ENCODE results near the gene FMN1.

Gene FMN1

DNA sequence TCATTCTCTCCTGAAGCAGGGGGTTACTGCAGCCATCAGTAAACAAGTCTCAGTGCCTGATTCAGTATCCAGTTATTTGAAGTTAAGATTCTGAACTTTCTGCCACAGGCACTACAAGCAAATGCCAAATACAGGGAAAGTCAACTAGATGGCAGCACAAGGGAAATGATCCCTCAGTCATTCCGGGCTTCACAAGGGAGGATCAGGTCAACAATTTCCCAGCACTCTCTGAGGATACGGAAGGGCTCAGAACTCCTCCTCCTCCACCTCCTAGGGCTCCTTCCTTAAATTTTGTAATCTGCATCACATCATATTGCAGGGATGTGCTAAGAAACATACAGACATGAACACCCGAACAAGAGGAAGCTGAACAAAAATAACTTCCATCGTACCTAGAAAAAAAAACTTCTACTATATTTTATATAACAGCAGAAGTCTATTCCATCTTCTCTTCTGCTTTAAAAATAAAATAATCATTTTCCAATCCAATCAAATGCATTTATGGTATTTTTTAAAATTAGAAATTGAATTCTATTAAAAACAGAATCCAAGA, 187.1 kb downstream of the FMN1 start:
- DNase-seq, result no peak

DNA sequence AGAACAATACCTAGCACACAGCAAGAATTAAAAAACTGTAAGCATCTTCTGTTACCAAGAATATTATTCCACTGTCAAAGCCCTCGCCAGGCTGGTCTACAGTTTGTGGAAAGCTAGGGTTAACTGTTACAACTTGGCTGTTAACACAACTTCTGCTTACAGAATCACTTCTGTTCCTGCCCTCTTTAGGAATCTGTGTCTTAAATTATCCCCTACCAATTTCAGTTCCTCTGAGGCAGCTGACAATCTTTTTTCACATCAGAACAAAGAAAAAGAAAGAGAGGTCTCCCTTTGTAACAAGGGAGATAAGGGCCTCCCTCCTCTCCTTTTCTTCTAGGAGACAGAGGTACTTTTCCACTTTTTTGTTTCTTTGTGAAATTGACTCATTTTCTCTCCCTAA, 188.9 kb downstream of the FMN1 start:
- DNase-seq, result no peak

DNA sequence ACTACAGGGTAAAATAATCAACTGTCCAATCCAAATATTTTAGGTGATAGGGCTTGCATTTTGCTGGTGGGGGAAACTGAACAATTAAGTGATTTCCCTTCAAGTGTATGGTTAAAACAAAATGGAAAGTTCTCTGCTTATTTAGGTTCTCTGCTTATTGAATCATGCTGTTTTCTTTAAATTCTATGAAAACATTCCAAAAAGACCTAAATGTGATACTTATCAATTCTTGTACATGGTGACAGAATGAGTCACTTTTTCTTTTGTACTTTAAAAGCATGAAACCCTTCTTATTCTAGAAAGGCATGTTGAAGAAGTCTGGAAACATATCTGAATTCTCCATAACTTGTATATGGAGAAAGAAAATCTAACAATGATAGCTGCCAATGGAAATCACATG, 192.6 kb downstream of the FMN1 start:
- no peak for DNase-seq

DNA sequence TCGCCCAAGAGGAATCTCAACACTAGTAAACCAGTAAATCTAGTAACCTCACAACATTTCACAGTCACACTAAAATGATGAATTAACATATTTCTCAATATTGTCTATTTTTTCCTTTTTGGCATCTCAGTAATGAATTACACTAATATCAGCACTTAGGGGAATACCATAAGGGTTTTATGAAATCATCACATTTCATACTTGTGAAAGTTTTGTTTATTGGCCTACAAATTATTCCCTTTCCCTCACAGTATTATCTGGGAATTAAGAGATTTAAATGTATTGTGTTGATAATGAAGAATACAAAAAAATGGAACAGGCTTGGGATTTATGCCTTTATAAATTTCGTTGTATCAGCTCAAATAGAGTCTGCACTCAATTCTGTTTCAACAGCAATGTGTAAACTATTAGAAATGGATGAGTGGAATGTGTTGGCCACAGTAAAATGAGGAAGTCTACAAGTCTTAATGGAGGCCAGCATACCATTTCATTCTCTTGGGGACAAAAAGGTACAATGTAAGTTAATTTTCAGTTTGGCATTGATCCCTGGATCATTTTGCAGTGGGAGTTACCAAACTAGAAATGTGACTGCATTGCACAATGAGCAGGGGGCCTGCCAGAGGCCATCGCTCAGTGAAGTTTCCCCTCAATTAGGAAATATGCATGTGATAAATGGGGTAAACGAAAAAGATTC, 195.4 kb downstream of the FMN1 start:
- DNase-seq, result no peak

DNA sequence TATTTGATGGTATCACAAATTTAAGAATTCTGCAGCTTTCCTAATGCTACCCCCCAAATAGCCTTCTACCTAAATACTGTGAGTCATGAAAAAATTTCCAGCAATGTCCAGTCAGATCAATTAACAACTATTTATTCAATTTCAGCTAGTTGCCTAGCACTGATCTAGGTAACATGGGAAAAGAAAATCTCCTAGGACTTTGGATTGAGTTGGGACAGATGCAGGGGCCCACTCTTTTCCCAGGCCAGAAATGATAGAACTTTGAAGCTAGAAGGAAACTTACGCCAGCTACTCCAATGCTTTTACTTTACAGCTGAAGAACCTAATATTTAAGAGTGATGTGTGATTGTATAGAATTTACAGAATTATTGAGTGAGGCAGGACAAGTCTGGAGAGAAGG, 196.3 kb downstream of the FMN1 start:
- DNase-seq, result no peak

DNA sequence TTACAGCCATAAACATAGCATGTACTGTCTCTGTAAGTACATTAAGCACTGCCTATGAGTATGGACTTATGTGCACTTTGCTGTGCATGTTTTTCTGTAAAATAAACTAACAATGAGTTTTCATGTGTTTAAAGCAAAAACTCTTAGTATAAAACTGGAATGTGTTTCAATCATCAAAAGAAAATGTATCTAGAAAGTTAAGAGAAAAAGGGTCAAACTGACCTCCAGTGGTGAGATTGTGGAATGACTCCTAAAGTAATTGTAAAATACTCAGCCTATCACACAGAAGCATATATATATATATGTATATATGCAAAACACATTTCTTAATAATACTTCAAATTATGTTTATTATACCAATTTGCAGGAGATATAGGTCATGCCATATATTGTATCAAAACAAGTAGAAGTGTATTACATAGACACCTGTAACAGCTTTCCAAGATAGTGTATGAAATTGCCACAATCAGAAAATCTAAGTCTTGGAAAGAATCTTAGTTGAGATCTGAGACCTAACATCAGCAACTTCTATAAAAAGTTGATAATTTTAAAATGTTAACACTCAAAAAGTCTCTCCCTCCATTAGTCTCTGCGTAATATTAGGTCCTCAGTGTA, 199.6 kb downstream of the FMN1 start:
- DNase-seq, result no peak

DNA sequence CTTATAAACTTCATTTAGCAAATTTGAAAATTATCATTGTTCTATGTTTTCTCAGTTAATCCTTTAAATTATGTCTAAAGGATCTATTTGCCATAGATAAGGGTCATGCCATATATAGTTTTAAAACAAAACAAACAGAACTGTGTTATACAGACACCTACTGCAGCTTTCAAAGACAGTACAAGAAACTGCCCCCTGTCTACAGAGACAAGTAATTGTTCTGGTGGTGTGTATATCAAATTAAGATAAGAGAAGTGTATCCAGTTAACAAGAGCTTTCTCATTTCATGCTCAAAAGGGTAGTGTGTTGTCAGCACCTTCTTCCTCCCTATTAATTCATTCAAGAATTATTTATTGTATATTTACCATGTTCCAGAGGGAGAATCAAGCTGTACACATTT, 201.2 kb downstream of the FMN1 start:
- DNase-seq, result no peak

DNA sequence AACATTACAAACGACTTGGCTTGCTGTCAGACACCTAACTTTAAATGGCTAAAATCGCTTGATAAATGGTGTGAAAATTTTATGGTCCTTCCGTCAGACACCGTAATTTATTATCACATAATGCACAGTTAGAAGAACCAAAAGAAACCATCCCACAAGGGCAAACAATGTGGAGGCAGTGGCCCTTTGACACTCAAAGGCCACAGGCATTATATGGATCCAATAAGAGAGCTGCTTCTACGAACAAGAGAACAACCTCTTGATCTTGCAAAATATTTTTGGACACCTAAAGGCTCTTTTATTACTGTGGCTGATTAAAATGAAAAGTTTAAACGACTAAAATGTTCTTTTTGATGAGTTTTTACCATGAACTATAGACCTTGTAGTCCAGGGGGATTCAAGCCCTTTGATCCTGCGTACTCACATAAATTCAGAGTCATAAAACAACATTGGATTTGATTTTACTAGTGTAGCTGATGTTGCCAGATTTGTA, 202.8 kb downstream of the FMN1 start:
- DNase-seq, result no peak

DNA sequence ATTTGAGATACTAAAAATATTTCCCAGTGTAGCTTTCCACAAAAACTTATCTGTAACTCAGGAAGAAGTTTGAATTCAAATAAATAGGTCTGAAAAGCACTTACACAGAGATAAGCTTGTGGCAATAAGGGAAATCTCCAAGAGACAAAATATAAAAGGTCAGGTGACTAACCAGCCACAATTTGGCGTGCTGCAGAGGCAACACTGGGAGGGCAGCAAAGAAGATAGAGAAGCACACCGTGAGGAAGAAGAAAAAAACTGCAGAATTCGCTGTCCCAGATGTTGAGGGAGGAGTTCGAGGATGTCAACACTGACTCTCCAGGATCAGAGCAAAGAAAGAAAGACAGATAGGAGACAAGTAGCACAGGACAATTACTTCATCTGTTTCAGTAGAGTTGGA, 204.4 kb downstream of the FMN1 start:
- DNase-seq, result no peak

DNA sequence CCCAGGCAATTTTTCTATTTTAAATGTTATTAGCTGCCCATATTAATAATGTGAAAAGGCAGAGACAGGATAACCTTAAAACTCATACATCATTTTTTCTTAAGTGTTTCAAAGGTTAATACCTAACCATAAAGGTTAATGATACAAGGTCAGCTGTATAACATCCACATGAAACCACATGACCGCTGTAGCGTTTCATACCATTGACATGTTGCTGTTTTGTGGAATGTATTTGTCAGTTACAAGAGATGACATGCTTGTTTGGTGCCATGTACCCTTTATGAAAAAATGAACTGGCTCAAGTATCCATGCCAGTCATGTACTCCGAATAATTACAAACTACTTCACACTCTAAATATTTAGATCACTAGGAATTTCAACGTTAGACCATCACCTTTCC, 207.4 kb downstream of the FMN1 start:
- DNase-seq, result no peak

DNA sequence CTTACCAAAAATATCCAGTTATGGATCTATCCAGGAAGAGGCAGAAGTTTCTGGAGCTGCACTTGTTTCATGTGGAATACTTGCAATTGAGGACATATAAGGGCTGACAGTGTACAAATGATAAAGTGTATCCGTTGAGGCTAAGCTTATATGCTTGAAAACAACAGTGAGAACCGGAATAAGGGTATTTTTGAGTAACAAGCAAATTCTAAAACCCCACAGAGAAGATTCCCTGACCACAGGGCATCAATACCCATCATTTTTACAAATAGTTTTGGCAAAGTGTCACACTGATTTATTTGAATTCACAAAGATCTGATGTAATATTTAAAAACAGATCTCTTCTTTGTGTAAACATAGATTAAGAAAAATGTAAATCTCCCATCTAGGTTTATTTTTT, 208.4 kb downstream of the FMN1 start:
- DNase-seq, result no peak

DNA sequence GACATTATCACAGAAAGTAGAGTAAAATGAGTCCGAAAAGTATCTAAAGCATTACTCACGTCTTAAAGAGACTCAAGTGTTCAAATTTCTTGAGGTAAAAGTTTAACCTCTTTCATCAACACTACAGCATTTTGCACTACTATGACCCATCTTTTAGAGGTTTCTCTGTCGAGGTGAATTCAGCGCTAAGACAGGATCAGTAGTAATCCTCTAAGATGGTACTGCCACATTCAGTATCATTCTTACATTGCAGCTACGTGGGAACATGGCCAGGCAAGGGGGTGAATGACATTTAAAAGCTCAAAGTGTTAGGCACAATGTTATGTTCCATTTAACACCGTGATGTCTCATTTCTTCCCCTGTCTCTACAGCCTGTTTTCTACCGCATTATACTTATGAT, 210.8 kb downstream of the FMN1 start:
- DNase-seq, result no peak

DNA sequence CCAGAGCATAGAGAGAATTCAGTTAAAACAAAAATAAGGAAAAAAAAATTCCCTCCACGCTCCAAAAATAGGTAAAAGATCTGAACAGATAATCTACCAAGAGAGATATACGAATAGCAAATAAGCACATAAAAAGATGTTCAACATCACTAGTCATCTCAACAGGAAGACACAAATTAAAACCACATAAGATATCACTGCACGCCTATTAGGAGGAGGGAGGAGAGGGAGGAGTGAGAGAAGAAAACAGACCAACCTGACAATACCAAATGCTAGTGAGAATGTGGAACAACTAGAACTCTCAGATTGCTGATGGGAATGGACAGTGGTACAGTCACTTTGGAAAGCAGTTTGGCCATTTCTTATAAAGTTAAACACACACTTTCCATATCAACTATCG, 212.5 kb downstream of the FMN1 start:
- DNase-seq, result no peak

DNA sequence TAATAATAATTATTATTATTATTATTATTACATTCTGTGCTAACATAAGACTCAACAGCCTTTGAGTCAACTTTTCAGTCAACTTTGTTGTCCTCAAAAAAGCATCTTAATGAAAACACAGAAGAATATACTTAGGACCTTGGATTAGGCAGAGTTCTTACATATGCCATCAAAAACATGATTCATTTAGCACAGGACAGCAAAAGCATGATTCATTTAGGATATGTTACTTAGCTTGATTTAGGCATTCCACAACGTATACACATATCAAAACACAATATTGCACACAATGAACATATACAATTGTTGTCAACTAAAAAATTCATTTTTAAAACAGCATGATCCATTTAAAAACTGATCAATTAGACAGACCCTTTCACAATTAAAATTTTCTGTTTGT, 213.0 kb downstream of the FMN1 start:
- DNase-seq, result no peak

DNA sequence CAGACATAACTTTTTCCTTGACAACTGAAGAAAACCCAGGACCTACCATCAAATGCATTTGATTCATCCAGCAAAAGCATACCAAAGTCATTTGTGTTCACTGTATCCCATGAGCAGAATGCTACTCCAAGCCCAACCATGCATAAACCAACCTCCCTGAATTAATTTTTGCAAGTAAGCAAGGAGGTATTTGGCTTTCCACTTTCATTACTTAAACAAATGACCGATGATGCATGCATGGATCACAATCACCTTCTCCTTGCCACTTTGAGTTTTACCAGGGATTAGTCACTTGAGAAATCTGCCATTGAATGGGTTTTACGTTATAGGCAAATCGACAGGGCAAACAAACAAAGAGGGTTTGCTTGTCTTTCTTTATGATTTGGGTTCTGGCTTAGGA, 214.8 kb downstream of the FMN1 start:
- no peak for DNase-seq

DNA sequence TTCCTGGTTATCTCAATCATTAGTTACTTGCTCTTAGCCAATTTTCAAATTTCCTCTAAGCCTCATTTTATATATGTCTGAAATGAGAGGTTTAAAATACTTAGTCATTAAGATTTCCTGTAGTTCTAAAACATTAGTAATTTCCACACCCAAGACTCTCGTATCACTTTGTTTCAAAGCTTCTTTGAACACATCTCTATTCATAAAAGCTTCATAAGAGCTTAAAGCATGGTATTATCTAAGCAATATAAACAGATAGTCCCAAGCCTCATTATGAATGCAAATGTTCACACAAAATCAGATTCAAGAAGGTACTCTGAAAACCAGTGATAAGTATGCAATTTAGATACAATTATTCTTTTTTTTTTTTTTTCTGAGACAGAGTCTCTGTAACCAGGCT, 217.0 kb downstream of the FMN1 start:
- no peak for DNase-seq

DNA sequence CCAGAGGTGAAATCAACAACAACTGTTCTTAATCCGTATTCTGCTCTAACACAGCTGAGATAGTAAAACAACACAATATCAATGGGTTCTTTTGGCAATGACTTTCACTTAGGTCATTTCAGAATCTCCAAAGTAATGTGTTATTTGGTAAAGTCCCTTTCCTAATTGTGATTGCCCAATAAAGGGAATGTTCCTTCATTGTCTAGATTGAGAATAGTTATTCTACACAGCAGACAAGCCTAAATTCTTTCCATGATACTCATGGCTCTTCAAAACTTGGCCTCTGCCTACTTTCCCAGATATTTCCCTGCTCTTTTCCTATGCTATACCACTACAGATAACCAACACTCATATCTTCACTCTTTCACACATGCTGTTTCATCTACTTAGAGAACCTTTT, 219.8 kb downstream of the FMN1 start:
- no peak for DNase-seq

DNA sequence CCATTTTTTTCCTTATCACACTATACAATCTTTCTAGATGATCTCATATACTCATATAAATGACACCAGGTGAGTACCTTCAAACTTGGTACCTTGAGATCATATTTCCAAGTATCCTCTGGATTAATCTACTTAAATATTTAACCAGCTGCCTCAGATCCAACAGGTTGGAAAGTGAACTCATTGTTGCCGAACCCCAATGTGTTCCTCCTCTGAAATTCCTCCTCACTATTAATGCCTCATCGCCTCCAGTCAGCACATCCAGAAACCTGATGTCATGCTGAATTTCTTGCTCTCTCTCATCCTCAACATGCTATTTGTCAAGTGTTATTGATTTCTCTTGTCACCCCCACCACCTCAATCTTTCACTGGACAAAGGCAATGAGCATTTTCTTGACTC, 221.8 kb downstream of the FMN1 start:
- no peak for DNase-seq

DNA sequence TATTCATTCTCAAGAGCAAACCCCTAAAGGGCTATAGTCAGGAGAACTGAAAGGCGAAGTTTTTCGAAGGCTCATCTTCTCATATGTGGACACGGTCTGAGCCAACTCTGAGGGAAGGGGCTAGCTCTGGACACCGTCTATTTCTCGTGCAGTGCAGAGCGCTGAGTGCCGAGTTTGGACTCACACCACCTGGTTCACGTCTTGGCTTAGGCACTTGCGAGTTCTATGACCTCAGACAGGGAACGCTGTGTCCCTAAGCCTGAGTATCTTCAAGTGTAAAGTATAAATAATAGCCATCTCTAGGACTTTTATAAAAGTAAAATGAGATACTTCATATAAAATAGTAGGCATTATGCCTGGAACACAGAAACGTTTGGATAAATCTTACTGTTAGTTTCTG, 223.7 kb downstream of the FMN1 start:
- no peak for DNase-seq

DNA sequence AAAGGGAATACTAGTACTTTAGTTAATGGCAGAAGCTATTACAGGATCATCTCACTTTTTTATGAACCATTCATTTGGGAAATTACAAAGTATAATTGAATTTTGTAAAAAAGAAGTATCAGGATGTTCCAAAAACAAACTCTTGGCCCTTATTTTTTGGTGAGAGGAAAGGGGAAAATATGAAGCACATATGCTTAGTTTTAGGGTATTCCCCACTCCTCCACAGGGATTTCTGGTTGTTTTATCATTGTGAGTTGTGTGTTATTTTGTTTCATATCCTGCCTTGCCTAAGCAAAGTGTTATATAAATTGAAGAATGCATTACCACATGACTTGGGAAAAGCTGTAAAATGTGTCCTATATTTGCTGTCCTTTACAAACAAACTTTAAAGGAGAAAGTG, 227.0 kb downstream of the FMN1 start:
- DNase-seq, result no peak

DNA sequence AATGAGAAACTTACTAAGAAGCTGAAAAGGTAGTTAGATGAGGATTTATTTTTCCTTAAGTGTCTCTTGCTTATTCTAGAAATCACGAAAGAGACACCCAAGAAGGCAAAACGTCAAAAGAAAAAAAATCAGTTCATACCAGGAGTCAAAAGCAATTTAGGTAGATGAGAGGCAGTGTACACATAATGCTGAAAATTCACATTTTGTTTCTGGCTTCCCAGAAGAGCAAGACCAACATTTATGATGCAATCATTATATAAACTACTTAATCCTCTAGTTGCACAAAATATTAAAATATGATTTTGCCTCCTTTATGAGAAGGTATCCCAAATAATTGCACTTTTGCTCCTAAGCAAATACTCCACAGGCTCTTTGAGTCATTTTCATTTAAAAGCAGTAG, 228.0 kb downstream of the FMN1 start:
- DNase-seq, result no peak

DNA sequence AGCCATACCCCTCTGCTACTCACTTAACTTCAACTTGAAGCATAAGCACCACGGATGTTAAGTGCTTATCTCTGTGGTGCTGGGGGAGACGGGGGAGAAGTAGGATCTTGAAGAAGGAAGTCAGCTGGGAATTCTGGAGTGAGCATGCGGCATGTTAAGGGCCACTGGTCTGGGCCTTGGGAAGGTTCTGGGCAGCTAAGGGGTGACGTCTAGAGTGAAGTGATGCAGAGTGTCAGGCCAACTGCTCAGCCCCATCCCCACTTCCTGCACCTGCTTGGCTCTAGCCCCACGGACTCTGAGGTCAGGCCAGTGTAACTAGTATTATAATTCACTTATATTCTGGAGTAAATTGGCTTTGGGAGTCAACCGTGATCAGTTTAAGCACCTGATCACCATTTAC, 228.6 kb downstream of the FMN1 start:
- no peak for DNase-seq

DNA sequence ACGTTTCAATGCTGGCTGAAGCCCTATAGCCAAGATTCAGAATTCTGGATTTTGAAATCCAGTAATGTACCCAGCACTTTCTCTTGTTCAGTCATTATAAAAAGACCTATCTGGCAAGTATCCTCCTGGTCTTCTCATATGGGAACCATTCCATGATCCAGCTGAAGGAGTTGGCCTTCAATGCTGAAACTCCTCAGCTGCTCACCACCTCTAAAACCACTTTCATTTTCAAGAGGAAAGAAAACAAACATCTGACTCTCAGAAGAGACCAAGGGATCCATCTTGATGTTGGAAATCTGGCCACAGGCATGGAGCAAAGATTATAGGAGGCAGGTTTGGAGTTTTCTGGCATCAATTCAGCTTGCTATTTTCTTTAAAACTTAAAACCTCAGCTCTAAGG, 235.4 kb downstream of the FMN1 start:
- DNase-seq, result no peak

DNA sequence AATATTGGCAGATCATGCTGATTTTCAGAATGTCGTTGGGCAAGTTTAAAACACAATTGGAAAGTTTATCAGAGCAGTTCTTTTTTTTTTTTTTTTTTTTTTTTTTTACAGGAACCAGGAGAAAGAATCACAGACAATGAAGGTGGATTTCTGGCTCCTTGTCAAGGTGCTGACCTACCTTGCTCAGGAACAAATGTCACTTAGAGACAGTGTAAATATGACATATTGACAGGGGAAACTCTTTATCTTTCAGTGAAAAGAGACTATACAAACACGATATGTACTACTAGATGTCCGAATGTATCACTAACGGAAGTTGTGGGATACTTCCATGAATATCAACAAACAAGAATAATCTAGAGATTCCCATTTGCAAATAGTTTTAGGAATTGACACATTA, 237.3 kb downstream of the FMN1 start:
- no peak for DNase-seq

DNA sequence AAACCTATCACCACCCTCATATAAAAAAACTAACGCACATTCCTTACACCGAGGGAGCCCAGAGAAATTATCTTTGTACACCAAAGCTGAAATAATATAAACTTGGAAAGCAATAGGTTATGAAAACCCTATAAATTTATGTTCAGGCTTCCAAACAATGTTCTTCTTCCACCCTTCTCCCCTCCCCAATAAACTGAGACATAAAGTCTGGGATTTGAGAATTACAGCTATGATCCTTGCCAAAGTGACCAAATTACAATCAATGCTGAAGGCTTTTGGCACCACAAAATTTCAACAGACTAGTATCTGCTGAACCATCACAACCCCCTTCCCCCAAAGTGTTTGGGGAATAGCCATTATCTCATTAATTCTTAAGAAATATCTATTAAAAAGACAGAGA, 237.8 kb downstream of the FMN1 start:
- DNase-seq, result no peak

Measured in activated CD4-positive, alpha-beta T cell treated with anti-CD3 and anti-CD28 coated beads for 4 hours (primary cell).